GM12874 (cell line): ENCODE measurements around the gene NUP107.

ENCODE experiments used
- CTCF ChIP-seq: IDR thresholded peaks from 2 replicates; pipeline ENCODE4 v1.5.1; 2011; ENCODE audit warnings: low read depth, mild to moderate bottlenecking, control low read depth, low read length, moderate library complexity; ENCODE audit not compliant: insufficient read depth

NUP107 gene

GRCh38 chr12:68755536-68756243 is 68.9 kb downstream of the NUP107 start:
- TF ChIP-seq CTCF, result no peak

- TF ChIP-seq CTCF, result no peak
These were observed 73.1 kb downstream of the NUP107 start for GRCh38 chr12:68759852-68760251.

- no peak for TF ChIP-seq CTCF
These were observed 74.1 kb downstream of the NUP107 start for GRCh38 chr12:68760806-68761441.

- TF ChIP-seq CTCF, result no peak
These were observed 74.6 kb downstream of the NUP107 start for GRCh38 chr12:68761442-68761812.

GRCh38 chr12:68761901-68762630 is 75.3 kb downstream of the NUP107 start:
- TF ChIP-seq CTCF, result no peak

GRCh38 chr12:68762691-68763090 is 75.9 kb downstream of the NUP107 start:
- no peak for TF ChIP-seq CTCF

- no peak for TF ChIP-seq CTCF
These were observed 78.9 kb downstream of the NUP107 start for GRCh38 chr12:68765696-68766095.
